Renal pelvis (tissue), 4 donors: ENCODE measurements around the gene CACNA2D1. TPM values are rescaled to one million over a fixed set of nuclear protein-coding genes. Genes with fewer than 3 reads are reported as not detected.
A peak's percentile ranks its signal among the peaks of the same experiment; 100 is the strongest.

Source experiments
- DNase-seq: peaks from one replicate; pipeline ENCODE4 v3.0.0-alpha.2; 2013
- polyA plus RNA-seq, 3 donors: library from polyadenylated mRNA; unstranded; fragments of 120-200 nt; gene quantifications; one replicate each; pipeline ENCODE4 v1.2.1, GENCODE V29; 2013; ENCODE audit not compliant: insufficient read length in 3 of 3

Gene CACNA2D1
- polyA plus RNA-seq, 3 donors, result 24.1 to 30.7 (median 27.3) TPM

DNA sequence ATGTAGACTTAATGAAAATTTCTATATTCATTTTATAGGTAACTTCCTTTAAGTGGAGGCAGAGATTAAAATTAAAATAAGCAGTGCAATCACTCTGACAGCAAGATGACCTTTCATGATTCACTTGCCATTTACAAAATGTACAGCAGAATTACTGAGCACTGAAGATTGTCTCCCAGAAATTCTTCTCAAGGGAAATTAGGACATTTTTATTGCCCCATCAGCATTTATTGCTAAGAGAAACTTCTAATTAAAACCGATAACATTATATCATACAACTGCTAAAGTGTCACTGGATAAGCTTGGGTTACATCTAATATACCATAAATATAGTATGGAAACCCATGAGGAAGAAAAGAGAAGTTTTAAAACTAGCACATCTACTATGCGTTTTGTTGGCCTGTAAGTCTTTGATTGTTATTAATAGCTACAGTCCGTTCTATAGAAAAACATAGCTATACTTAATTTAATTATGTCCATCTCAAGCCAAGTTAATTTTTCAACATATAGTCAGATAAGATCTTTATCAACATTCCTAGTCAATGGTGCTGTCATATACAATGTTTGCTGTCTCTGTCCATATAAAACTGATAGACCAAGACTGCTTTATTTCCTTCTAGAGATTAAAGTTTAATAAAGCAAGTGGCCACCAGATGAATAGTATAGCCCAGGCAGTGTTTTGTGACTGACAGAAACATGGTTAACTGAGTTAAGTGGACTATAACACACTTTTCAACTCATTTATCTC lies 456.7 kb downstream of the CACNA2D1 start:
- DNase-seq, result no peak

DNA sequence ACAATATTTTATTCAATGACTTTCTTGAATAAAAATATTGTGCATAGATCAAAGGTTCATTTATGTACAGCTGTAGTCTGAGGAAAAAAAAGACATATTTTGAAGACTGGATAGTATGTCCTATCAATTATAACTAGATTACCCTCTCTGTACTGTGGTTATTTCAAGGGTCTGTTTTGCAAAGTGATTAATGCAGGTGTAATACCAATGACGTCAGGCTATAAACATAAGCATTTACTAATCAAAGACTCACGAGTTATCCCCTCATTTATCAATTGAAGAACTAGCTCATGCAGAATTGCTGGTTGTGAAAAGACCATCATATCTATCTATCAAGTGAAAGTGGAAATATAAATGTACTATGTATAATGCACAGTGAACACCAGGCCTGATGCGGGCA lies 460.2 kb downstream of the CACNA2D1 start:
- no peak for DNase-seq

DNA sequence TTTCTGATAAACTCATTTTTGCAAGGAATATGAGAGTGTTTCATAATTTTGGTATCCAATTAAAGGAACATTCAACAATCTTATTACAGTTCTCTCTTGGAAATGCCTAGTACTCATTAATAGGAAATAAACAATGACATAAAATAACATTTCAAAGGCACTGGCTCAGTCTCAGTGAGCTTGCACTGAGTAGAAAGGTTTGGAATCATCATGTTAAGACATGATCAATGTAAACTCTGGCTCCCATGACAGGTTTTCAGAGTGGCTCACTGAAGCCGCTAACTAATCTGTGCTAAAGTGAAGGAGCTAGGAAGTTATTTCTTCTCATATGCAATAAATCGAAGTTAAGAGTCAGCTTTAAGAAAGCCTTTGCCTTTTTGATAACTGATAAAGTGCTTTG lies 470.5 kb downstream of the CACNA2D1 start:
- DNase-seq, result no peak

DNA sequence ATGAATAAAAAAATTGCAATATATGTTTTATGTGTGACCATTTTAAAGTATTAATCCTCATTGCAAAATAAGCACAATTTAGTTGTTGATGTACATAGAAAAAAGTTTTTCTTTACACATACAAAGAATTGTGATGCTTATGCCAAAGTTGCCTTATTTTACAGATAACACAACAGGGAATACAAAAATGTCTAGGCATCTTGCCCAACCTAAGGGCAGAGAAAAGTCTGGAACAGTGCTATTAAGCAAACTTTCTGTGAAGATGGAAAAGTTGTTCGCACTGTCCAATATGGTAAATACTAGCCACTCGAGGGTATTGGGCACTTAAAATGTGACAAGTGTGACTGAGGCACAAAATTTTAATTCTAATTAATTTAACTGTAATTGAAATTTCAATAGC lies 483.6 kb downstream of the CACNA2D1 start:
- DNase-seq, result no peak

DNA sequence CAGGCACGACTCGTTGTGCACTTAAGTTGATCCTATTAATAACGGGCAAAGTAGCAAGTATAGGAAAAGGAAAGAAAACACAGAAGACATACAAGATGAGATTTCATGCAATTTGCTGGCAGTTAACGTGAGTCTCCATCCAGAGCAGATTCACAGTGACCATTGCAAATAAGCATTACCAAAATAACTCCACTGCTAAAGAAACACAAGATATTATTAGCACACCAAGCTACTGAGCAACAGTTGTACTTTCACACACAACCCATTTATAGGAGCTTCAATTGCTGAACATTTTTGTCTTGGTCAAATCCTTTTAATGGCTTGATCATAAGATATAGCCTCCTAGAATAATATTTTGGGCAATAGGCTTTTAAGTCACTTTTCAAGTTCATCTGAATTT lies 486.1 kb downstream of the CACNA2D1 start:
- DNase-seq, result no peak

DNA sequence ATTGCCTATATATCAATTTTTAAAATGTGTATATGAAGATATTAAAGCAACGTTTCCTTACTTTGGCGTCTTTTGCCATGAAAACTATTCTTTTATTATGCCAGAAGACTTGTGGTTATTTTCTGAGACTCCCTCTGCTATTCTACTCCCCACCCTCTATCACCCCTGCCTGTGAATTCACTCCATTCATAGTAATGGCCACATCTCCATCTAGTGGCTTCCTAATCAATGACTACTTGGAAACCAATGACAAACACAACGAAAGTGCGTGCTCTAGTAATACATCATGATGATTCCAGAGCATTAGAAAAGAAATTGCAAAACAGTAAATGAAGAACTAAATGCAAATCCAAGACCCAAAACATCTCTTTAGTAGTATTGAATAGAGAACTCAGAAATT lies 487.1 kb downstream of the CACNA2D1 start:
- DNase-seq, result peak; percentile 15

DNA sequence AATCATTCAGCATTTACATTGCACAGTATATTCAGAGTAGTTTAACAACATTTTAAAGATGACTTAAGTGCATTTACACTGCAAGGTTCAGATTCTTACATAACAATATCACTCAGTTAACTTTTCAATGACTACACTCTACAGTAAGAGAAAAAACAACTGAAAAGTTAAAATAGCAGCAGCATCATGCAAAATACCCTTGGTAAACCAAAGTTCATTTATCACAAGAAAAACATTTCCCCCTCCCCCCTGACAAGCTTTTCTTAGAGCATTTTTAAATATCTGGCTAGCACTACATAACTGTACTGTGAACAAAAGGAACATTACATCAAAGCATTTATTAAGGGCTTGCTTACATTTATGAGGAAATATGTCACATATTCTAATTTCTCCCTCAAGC lies 494.3 kb downstream of the CACNA2D1 start:
- no peak for DNase-seq

DNA sequence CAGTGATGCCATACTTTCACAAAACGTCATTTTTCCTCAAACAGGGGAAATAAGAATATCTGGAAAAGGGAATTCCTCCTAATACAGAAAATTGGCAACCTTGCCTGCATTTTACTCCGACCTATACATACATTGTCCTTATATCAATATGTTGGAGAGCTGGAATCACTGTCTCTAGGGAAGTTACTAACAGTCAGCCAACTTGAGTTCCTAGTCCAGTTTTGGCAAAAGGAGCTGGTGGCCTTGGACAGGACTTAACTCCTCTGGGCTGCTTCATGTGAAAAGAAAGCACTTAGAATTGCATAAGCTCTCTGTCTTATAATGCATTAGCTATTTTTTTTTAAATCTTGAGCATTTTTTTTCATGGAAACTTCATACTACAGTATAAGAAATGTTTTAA lies 499.5 kb downstream of the CACNA2D1 start:
- DNase-seq, result no peak

DNA sequence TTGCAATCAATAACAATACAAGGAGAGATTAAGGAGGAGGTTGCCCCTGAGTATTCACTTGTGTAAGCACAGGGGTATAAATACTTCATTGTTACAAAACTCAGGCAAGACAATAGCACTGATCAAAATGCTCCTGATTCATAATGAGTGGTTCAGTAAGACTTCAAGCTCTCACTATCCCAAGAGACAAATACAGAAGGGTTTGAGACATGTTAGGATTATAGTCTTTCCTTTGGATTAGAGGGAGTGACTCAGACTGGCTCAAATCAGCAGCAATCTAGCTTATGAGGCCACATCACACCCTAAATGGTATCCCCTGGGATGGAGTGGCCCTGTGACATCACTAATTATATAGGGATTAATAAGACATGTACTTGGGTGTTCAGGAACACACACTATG lies 506.5 kb downstream of the CACNA2D1 start:
- no peak for DNase-seq

DNA sequence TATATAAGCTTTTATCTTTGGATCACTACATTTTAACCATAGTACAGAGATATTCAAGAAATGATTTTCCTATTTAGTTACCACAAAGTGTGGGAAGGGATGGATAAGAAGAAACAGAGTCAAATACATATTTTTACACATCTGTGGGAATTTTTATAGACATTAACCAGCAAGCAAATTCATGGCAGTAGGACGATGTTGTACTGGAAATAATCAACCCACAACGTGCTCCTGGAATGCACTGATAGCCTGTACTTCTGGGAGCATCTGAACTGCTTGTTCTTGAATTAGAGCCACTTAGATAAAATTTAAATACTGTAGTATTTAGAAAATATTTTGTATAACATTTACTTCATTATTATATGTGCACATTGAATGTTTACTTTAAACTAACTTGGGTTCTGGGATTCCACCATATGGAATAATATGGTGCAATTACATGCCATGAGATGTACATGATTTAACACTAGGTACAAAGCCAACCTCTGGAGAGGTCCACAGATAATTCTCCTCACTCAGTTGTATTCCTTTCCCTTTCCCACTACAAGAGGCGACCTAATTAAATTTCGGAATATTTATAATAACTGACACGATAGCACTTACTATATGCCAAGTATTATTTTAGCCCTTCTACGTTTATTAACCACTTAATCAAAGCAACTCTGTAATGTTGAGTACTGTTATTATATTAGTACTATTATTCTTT lies 508.8 kb downstream of the CACNA2D1 start:
- DNase-seq, result no peak

DNA sequence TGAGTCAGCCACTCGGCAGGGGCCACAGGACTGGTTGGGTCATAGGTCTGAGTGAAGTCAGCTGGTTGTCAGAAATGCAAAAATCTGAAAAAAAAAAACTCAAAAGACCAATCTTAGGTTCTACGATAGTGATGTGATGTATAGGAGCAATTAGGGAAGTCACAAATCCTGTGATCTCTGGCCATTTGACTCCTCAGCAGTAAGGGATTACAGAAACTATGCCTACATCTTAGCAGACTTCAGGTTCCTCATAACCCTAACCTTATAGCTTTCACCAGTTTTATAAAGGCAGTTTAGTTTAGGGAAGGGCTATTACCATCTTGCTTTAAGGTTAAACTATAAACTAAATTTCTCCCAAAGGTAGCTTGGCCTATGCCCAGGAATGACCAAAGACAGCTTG lies 510.6 kb downstream of the CACNA2D1 start:
- no peak for DNase-seq

DNA sequence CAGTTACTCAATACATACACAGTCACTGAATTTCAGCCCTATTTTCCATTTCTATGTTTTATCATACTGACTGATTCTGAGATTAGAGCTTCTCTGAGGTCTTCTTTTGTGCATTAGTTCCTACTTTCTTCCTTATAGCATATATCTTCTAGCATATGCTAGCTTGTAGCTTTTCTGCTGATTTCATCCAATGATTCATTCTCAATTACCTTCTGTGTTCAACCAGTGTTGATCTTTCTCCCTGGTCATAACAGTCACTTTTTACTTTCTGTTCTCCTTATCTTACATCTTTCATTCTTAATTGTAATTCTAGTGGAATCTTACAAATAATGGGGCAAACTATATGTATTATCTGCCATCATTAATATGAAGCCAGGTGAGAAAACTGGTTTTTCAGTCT lies 514.2 kb downstream of the CACNA2D1 start:
- DNase-seq, result no peak

DNA sequence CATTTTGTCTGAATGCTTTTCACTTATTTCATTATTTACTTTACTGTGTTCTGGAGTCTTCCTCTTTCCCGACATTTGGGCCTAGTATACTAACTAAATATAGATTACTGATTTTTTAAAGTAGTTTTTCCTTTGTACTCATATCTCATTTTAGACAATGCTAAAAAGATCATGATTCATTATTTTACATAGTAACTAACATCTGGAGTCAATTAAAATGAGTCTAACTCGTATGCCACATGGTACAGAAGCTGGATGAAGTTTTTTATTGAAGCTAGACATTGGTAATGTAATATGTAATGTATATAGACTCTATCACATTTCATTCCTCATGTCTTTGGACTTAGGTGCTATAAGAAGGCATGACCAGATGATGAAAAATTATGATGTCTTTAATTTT lies 517.4 kb downstream of the CACNA2D1 start:
- no peak for DNase-seq

DNA sequence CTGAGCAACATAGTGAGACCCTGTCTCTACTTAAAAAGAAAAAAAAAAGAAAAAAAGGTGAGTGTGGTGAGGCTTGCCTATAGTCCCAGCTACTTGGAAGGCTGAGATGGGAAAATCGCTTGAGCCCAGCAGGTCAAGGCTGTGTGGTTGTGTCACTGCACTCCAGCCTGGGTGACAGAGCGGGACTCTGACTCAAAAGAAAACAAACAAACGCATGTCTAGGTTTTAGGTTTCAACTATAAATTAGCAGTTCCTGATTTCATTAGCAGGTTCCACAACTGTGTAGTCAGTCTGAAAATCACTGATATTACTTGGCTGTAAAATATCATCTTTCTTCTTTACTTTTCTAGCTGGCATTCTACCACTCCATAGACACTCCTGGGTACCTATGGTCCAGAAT lies 518.0 kb downstream of the CACNA2D1 start:
- peak; percentile 14 for DNase-seq

DNA sequence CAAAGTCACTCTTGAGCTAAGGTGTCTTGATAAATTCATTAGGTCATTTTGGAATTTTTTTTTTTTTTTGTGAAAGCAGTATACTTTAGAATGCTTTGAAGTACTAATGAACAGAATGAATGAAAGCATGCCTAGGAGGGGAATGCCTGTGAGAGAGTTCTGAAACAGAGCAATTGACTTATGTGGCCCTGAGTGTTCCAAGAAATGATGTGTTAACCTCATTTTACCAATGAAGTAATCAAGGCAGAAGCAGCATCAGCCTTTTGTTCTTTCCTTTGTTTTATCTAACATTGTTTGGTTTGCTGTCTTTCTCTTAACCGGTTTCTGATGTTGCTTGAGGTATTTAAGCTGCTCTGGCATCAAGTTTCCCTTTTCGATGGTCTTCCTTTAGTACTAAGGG lies 519.1 kb downstream of the CACNA2D1 start:
- DNase-seq, result no peak

DNA sequence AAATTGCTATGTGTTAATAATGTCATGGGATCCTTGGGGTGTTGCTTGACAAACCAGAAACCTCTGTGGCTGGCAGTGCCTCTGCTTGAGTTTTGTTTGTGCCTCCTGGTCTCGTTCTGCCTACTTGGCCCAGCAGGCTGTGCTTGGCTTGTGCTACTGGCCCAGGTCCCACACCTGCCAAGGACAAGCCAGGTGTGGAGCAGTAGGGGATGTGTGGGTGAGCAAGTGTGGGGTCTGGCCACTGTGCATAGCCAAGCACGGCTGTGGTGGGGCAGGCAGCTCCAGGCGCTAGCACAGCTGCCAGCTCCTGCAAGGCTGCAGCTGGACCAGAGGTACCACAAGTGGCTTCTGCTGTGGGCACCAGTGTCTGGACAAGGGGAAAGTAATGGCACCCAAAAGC lies 524.1 kb downstream of the CACNA2D1 start:
- no peak for DNase-seq

DNA sequence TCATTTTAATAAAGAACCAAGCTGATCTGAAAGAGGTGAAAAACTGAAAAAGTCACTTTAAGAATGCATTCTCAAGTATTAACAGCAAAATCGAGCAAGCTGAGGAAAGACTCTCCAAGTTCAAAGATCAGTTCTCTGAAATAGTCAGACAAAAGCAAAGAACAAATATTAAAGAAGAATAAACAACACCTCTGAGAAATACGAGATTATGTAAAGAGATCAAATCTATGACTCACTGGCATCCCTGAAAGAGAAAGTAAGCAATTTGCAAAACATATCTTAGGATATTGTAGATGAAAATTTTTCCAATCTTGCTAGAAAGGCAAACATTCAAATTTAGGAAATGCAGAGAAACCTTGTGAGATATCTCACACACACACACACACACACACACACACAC lies 535.4 kb downstream of the CACNA2D1 start:
- no peak for DNase-seq

DNA sequence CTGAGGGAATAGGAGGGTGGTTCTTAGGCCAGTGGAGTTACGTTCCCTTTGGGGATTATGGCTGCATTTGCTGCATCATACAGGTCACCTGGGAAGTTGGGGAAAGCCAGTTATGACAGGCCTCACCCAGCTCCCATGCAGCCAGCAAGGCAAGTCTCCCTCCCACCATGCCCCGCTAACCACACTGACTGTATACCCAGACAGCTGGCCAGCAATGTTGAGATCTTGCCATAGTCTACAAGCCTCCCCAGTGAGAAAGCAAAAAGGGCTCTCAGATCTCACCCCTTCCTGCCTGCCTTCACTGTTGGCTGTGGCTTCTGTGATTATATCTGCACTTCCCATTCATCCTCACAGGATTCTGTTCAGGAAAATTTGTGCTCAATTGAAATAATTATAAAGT lies 540.5 kb downstream of the CACNA2D1 start:
- DNase-seq, result no peak

DNA sequence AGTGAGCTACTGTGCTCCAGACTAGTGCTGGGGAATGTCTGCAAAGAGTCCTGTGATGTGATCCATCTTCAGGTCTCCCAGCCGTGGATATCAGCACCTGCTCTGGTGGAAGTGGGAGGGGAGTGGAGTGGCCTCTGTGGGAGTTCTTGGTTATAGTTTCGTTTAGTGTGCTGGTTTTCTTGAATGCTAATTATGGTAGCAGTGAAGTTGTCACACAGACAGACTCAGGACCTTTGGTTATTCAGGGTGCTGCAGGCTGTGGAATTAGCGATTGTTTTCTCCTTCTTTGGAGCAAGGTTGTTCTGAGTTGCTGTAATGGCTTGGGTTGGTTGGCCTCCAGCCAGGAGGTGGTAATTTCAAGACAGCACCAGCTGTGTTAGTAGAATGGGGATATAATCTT lies 541.0 kb downstream of the CACNA2D1 start:
- no peak for DNase-seq
